Natural killer cell (primary cell): Measurements from ENCODE around the gene PCSK5. TPM values are rescaled to one million over a fixed set of nuclear protein-coding genes. Genes with fewer than 3 reads are reported as not detected.

ENCODE experiments used
- ATAC-seq, 3 donors: fragments of 150-1000 bp in 2 of 3; fragments of 200-7000 bp in 1 of 3; cut with Tn5 transposase; 1 replicate in 1 of 3; 2 replicates in 2 of 3; pipeline ENCODE4 v1.10.0; 2021; ENCODE audit warnings: mild to moderate bottlenecking in 2 of 3, moderate library complexity in 2 of 3
- DNase-seq, 2 donors: peaks; one replicate each; pipeline versions ENCODE4 v3.0.0 to v3.0.0-alpha.2; 2013 to 2021; ENCODE audit warnings: mixed read lengths in 1 of 2
- H3K27ac ChIP-seq: one replicate; pipeline ENCODE4 v1.5.1; 2013; ENCODE audit warnings: mild to moderate bottlenecking, low read length
- H3K27me3 ChIP-seq: one replicate; pipeline ENCODE4 v1.6.1; 2013; ENCODE audit warnings: low read length; ENCODE audit not compliant: control insufficient read depth, insufficient read depth
- H3K36me3 ChIP-seq: one replicate; pipeline ENCODE4 v1.6.1; 2013; ENCODE audit warnings: low read length; ENCODE audit not compliant: control insufficient read depth, insufficient read depth
- H3K4me1 ChIP-seq: one replicate; pipeline ENCODE4 v1.6.1; 2013; ENCODE audit warnings: low read length; ENCODE audit not compliant: control insufficient read depth, insufficient read depth
- H3K4me3 ChIP-seq: one replicate; pipeline ENCODE4 v1.5.1; 2013; ENCODE audit warnings: low read length
- H3K9me3 ChIP-seq: one replicate; pipeline ENCODE4 v1.6.1; 2013; ENCODE audit warnings: low read length; ENCODE audit not compliant: control insufficient read depth, insufficient read depth
- H3K27ac Mint-ChIP-seq, 2 donors: one replicate each; pipeline ENCODE4 v1.8.0; 2022; ENCODE audit warnings: mild to moderate bottlenecking in 2 of 2, mixed read lengths in 2 of 2, moderate library complexity in 1 of 2
- H3K27me3 Mint-ChIP-seq, 2 donors: one replicate each; pipeline ENCODE4 v1.8.0; 2022; ENCODE audit warnings: low read depth in 2 of 2, mixed read lengths in 2 of 2
- H3K36me3 Mint-ChIP-seq: one replicate; pipeline ENCODE4 v1.8.0; 2022; ENCODE audit warnings: mixed read lengths
- H3K4me1 Mint-ChIP-seq, 2 donors: one replicate each; pipeline ENCODE4 v1.8.0; 2022; ENCODE audit warnings: mixed read lengths in 2 of 2
- H3K4me3 Mint-ChIP-seq: one replicate; pipeline ENCODE4 v1.8.0; 2022; ENCODE audit warnings: mild to moderate bottlenecking, moderate library complexity, mixed read lengths
- H3K9me3 Mint-ChIP-seq, 2 donors: one replicate each; pipeline ENCODE4 v1.8.0; 2022; ENCODE audit warnings: mixed read lengths in 2 of 2
- CTCF ChIP-seq: fragments of 200-600 bp; IDR thresholded peaks from one replicate; pipeline ENCODE4 v1.8.0; 2022; ENCODE audit warnings: antibody characterized with exemption
- WGBS: methylation state at CpG from one replicate; pipeline ENCODE4 v1.1.7; 2013; ENCODE audit warnings: missing lambda C conversion rate; ENCODE audit not compliant: insufficient coverage; 5-methylcytosine and 5-hydroxymethylcytosine counted together
- intact Hi-C: fragments of 100-400 bp; cut with micrococcal nuclease; formaldehyde crosslinking; loops from one replicate; pipeline ENCODE4 v1.14.2; 2022
- total RNA-seq, 4 donors: library from RNA; stranded (reverse); fragments of 120-200 nt in 1 of 4; gene quantifications; one replicate each; pipeline versions ENCODE4 v1.2.3 to v1.2.4, GENCODE V29; 2013 to 2022

PCSK5 gene
- total RNA-seq, 3 donors from 2014 or later (not counting 1 experiment from before 2014, with no cell fraction given) = 2.4 to 13.2 (median 5.7) TPM

- under 1% methylated on average over 24 of the region's 24 CpGs for WGBS
- DNase-seq (no peak), ATAC-seq (peak; percentile 30 to 35 (median 32))
- H3K27ac Mint-ChIP-seq = peak overlapping the region; percentile 76 to 91
- peaks cover 31 to 34% of the 10 kb centered on the region in 2 donors for H3K4me1 Mint-ChIP-seq
- Histone ChIP-seq H3K27me3 (peaks cover 26% of the 10 kb centered on the region), H3K4me3 (peak overlapping the region; percentile 46), H3K9me3 (no peaks in the 10 kb centered on the region), H3K27ac (peak overlapping the region; percentile 22), H3K36me3 (no peaks in the 10 kb centered on the region), H3K4me1 (peaks cover 24% of the 10 kb centered on the region)
- TF ChIP-seq CTCF = no peak
- H3K9me3 Mint-ChIP-seq = no peaks in the 10 kb centered on the region
- H3K36me3 Mint-ChIP-seq = no peaks in the 10 kb centered on the region
- intact Hi-C loops = no loop called here
- peaks cover 45 to 62% of the 10 kb centered on the region in 2 donors for H3K27me3 Mint-ChIP-seq
- H3K4me3 Mint-ChIP-seq = peak overlapping the region; percentile 92
Measured at GRCh38 chr9:75889977-75890471, 449 bp upstream of the PCSK5 start.

GRCh38 chr9:75891277-75891741 lies 836 bp downstream of the PCSK5 start:
- Mint-ChIP-seq H3K4me1 (peaks cover 31 to 34% of the 10 kb centered on the region in 2 donors), H3K36me3 (no peaks in the 10 kb centered on the region), H3K9me3 (no peaks in the 10 kb centered on the region), H3K27ac (peak overlapping the region in 1 of 2 donors; percentile 17), H3K27me3 (peaks cover 41 to 61% of the 10 kb centered on the region in 2 donors), H3K4me3 (peak overlapping the region; percentile 92)
- H3K4me1 ChIP-seq = peaks cover 24% of the 10 kb centered on the region
- H3K36me3 ChIP-seq = no peaks in the 10 kb centered on the region
- under 1% methylated on average over 28 of the region's 28 CpGs for WGBS
- DNase-seq (peak; percentile 20 to 55), ATAC-seq (no peak)
- peaks cover 26% of the 10 kb centered on the region for H3K27me3 ChIP-seq
- H3K27ac ChIP-seq = no peak overlapping the region
- intact Hi-C loops = no loop called here
- no peak for TF ChIP-seq CTCF
- H3K4me3 ChIP-seq = peak overlapping the region; percentile 46
- no peaks in the 10 kb centered on the region for H3K9me3 ChIP-seq

- Mint-ChIP-seq H3K27me3 (peaks cover 38 to 58% of the 10 kb centered on the region in 2 donors), H3K36me3 (no peaks in the 10 kb centered on the region), H3K9me3 (no peaks in the 10 kb centered on the region), H3K4me3 (peak overlapping the region; percentile 92), H3K27ac (peak overlapping the region in 1 of 2 donors; percentile 17), H3K4me1 (peaks cover 31 to 34% of the 10 kb centered on the region in 2 donors)
- Histone ChIP-seq H3K9me3 (no peaks in the 10 kb centered on the region), H3K27me3 (peaks cover 26% of the 10 kb centered on the region), H3K36me3 (no peaks in the 10 kb centered on the region), H3K4me1 (peaks cover 24% of the 10 kb centered on the region), H3K4me3 (peak overlapping the region; percentile 46), H3K27ac (no peak overlapping the region)
- no peak for TF ChIP-seq CTCF
- ATAC-seq = no peak
- DNase-seq = peak in 1 of 2 donors; percentile 21
- WGBS = 1% methylated on average over 32 of the region's 32 CpGs
- intact Hi-C loops = no loop called here
Measured at GRCh38 chr9:75891771-75892215, 1.3 kb downstream of the PCSK5 start.
